Neuronal stem cell (in vitro differentiated cells): Measurements from ENCODE around the gene ZSCAN32.

Experiments used
- DNase-seq: peaks from one replicate; pipeline ENCODE4 v3.0.0-alpha.2; 2013; ENCODE audit warnings: low spot score
- H2AFZ ChIP-seq: one replicate; pipeline ENCODE4 v1.6.1; 2013; ENCODE audit warnings: mild to moderate bottlenecking, low read length, inconsistent platforms
- H2AK5ac ChIP-seq: 2 replicates; pipeline ENCODE4 v1.6.1; 2013; ENCODE audit warnings: low read depth, mild to moderate bottlenecking, inconsistent platforms, low read length, moderate library complexity, mixed read lengths
- H2BK120ac ChIP-seq: 2 replicates; pipeline ENCODE4 v1.6.1; 2013; ENCODE audit warnings: low read depth, mild to moderate bottlenecking, inconsistent platforms, low read length, moderate library complexity, mixed read lengths
- H2BK12ac ChIP-seq: one replicate; pipeline ENCODE4 v1.6.1; 2013; ENCODE audit warnings: low read length, inconsistent platforms
- H2BK15ac ChIP-seq: 2 replicates; pipeline ENCODE4 v1.6.1; 2013; ENCODE audit warnings: mild to moderate bottlenecking, low read length, inconsistent platforms, mixed read lengths
- H2BK5ac ChIP-seq: one replicate; pipeline ENCODE4 v1.6.1; 2013; ENCODE audit warnings: inconsistent platforms, mild to moderate bottlenecking, low read length, moderate library complexity
- H3K14ac ChIP-seq: one replicate; pipeline ENCODE4 v1.6.1; 2013; ENCODE audit warnings: low read length, inconsistent platforms
- H3K18ac ChIP-seq: 2 replicates; pipeline ENCODE4 v1.6.1; 2013; ENCODE audit warnings: low read length, inconsistent platforms
- H3K23ac ChIP-seq: 2 replicates; pipeline ENCODE4 v1.6.1; 2013; ENCODE audit warnings: low read depth, mild to moderate bottlenecking, mixed read lengths, low read length, inconsistent platforms; ENCODE audit not compliant: poor library complexity
- H3K27ac ChIP-seq: replicated peaks from 3 replicates; pipeline ENCODE4 v1.5.1; 2013; ENCODE audit warnings: low read length, inconsistent platforms
- H3K27me3 ChIP-seq, 3 experiments: 2 replicates each; pipeline ENCODE4 v1.6.1; 2013; ENCODE audit warnings: low read length in 3 of 3, mild to moderate bottlenecking in 2 of 3, inconsistent platforms in 1 of 3, low read depth in 1 of 3, mixed read lengths in 1 of 3, moderate library complexity in 1 of 3; ENCODE audit not compliant: control insufficient read depth in 3 of 3, insufficient read depth in 3 of 3
- H3K36me3 ChIP-seq, 2 donors: replicated peaks in 1 of 2; 2 replicates each; pipeline ENCODE4 v1.6.1; 2013; ENCODE audit warnings: low read length in 2 of 2; ENCODE audit not compliant: control insufficient read depth in 2 of 2, insufficient read depth in 2 of 2
- H3K4ac ChIP-seq: 2 replicates; pipeline ENCODE4 v1.6.1; 2013; ENCODE audit warnings: inconsistent platforms, mild to moderate bottlenecking, low read length, moderate library complexity
- H3K4me1 ChIP-seq, 2 donors: 1 replicate in 1 of 2; 2 replicates in 1 of 2; pipeline ENCODE4 v1.6.1; 2013; ENCODE audit warnings: low read length in 2 of 2, low read depth in 1 of 2; ENCODE audit not compliant: control insufficient read depth in 2 of 2, insufficient read depth in 1 of 2
- H3K4me2 ChIP-seq: one replicate; pipeline ENCODE4 v1.6.1; 2013; ENCODE audit warnings: mild to moderate bottlenecking, low read length, inconsistent platforms; ENCODE audit not compliant: insufficient read depth, poor library complexity, severe bottlenecking
- H3K4me3 ChIP-seq, 2 donors: 2 replicates each; pipeline ENCODE4 v1.5.1; 2013; ENCODE audit warnings: low read length in 2 of 2, mild to moderate bottlenecking in 2 of 2, inconsistent platforms in 1 of 2, moderate library complexity in 1 of 2
- H3K79me1 ChIP-seq: one replicate; pipeline ENCODE4 v1.6.1; 2013; ENCODE audit warnings: low read depth, mild to moderate bottlenecking, inconsistent platforms, low read length, moderate library complexity
- H3K9ac ChIP-seq: one replicate; pipeline ENCODE4 v1.6.1; 2013; ENCODE audit warnings: mild to moderate bottlenecking, low read depth, low read length, inconsistent platforms; ENCODE audit not compliant: poor library complexity
- H3K9me3 ChIP-seq, 2 donors: replicated peaks in 1 of 2; 2 replicates each; pipeline versions ENCODE3 to v1.6.1; 2013; ENCODE audit warnings: low read length in 2 of 2, mild to moderate bottlenecking in 2 of 2, inconsistent platforms in 1 of 2, low read depth in 1 of 2, mixed read lengths in 1 of 2, moderate library complexity in 1 of 2; ENCODE audit not compliant: control insufficient read depth in 2 of 2, insufficient read depth in 1 of 2
- H4K8ac ChIP-seq: one replicate; pipeline ENCODE4 v1.6.1; 2013; ENCODE audit warnings: low read depth, mild to moderate bottlenecking, inconsistent platforms, low read length, moderate library complexity
- H4K91ac ChIP-seq: one replicate; pipeline ENCODE4 v1.6.1; 2013; ENCODE audit warnings: low read length, low read depth, mild to moderate bottlenecking, inconsistent platforms; ENCODE audit not compliant: poor library complexity
- WGBS, 2 donors: extraction: QIAGEN DNeasy Blood & Tissue Kit; methylation state at CpG; one replicate each; pipeline ENCODE4 v1.1.7; 2013; ENCODE audit warnings: missing lambda C conversion rate in 2 of 2, mixed read lengths in 1 of 2; ENCODE audit not compliant: insufficient read length in 2 of 2, insufficient replicate concordance in 1 of 2; ENCODE audit errors: extremely low coverage in 2 of 2; 5-methylcytosine and 5-hydroxymethylcytosine counted together

Gene ZSCAN32

GRCh38 chr16:3388325-3388724, 12.5 kb downstream of the ZSCAN32 start:
- no peaks in the 10 kb centered on the region for H3K27me3 ChIP-seq
- H3K27ac ChIP-seq = no peak overlapping the region
- H2BK15ac ChIP-seq = no peak overlapping the region
- H3K4ac ChIP-seq = no peak overlapping the region
- no CpG with 5 or more reads among the region's 6 CpGs for WGBS, 2 donors
- H3K4me2 ChIP-seq = no peak overlapping the region
- H3K18ac ChIP-seq = no peak overlapping the region
- no peaks in the 10 kb centered on the region for H3K79me1 ChIP-seq
- H4K8ac ChIP-seq = no peak overlapping the region
- H2AFZ ChIP-seq = no peak overlapping the region
- no peak overlapping the region for H2AK5ac ChIP-seq
- H4K91ac ChIP-seq = no peak overlapping the region
- no peak overlapping the region for H2BK12ac ChIP-seq
- no peaks in the 10 kb centered on the region for H3K4me1 ChIP-seq
- H3K23ac ChIP-seq = no peak overlapping the region
- no peak overlapping the region for H2BK5ac ChIP-seq
- H3K4me3 ChIP-seq = no peak overlapping the region
- no peak overlapping the region for H2BK120ac ChIP-seq
- no peak overlapping the region for H3K14ac ChIP-seq
- H3K36me3 ChIP-seq = peaks cover 34 to 79% of the 10 kb centered on the region in 2 donors
- H3K9ac ChIP-seq = peak overlapping the region; percentile 24
- H3K9me3 ChIP-seq = peaks cover 23 to 38% of the 10 kb centered on the region in 2 donors
- no peak for DNase-seq

GRCh38 chr16:3383045-3383448, 17.8 kb downstream of the ZSCAN32 start:
- Histone ChIP-seq H2BK15ac (no peak overlapping the region), H3K4me1 (no peaks in the 10 kb centered on the region), H3K4me2 (no peak overlapping the region), H3K4ac (no peak overlapping the region), H3K79me1 (no peaks in the 10 kb centered on the region), H2AK5ac (no peak overlapping the region), H3K9ac (no peak overlapping the region), H4K8ac (no peak overlapping the region), H3K36me3 (peaks cover 31 to 54% of the 10 kb centered on the region in 2 donors), H2BK120ac (no peak overlapping the region), H2BK5ac (no peak overlapping the region), H3K23ac (no peak overlapping the region), H2AFZ (no peak overlapping the region), H3K14ac (no peak overlapping the region), H3K27ac (no peak overlapping the region), H2BK12ac (no peak overlapping the region), H3K18ac (no peak overlapping the region), H3K9me3 (peaks cover 44 to 66% of the 10 kb centered on the region in 2 donors), H4K91ac (no peak overlapping the region), H3K4me3 (no peak overlapping the region), H3K27me3 (no peaks in the 10 kb centered on the region)
- DNase-seq = no peak
- no CpG with 5 or more reads among the region's 10 CpGs for WGBS, 2 donors

- H3K4me1 ChIP-seq = no peaks in the 10 kb centered on the region
- no peak overlapping the region for H2BK15ac ChIP-seq
- no peak overlapping the region for H2BK5ac ChIP-seq
- DNase-seq = no peak
- no peaks in the 10 kb centered on the region for H3K27me3 ChIP-seq
- H4K91ac ChIP-seq = no peak overlapping the region
- no peak overlapping the region for H3K27ac ChIP-seq
- H2AK5ac ChIP-seq = no peak overlapping the region
- no peak overlapping the region for H3K14ac ChIP-seq
- H3K4me3 ChIP-seq = no peak overlapping the region
- no peak overlapping the region for H3K4ac ChIP-seq
- no peak overlapping the region for H3K18ac ChIP-seq
- H2AFZ ChIP-seq = no peak overlapping the region
- H3K23ac ChIP-seq = no peak overlapping the region
- no peak overlapping the region for H2BK120ac ChIP-seq
- no peaks in the 10 kb centered on the region for H3K79me1 ChIP-seq
- H2BK12ac ChIP-seq = no peak overlapping the region
- no peak overlapping the region for H3K4me2 ChIP-seq
- peaks cover 28 to 32% of the 10 kb centered on the region in 2 donors for H3K9me3 ChIP-seq
- no peak overlapping the region for H4K8ac ChIP-seq
- no peak overlapping the region for H3K9ac ChIP-seq
- peaks cover 12 to 16% of the 10 kb centered on the region in 2 donors for H3K36me3 ChIP-seq
These were observed 22.9 kb downstream of the ZSCAN32 start for GRCh38 chr16:3377917-3378316.

GRCh38 chr16:3375680-3376079, 25.1 kb downstream of the ZSCAN32 start:
- H2AFZ ChIP-seq = no peak overlapping the region
- no peaks in the 10 kb centered on the region for H3K4me1 ChIP-seq

More at GRCh38 chr16:3375680-3376079, 25.1 kb downstream of the ZSCAN32 start:
- no peak overlapping the region for H3K4me2 ChIP-seq
- H3K9me3 ChIP-seq = peaks cover 12 to 21% of the 10 kb centered on the region in 2 donors
- no peak overlapping the region for H2BK12ac ChIP-seq
- no peak overlapping the region for H3K27ac ChIP-seq
- no peak overlapping the region for H2BK120ac ChIP-seq
- H2BK15ac ChIP-seq = no peak overlapping the region
- H2BK5ac ChIP-seq = no peak overlapping the region
- no peak overlapping the region for H3K14ac ChIP-seq
- H4K91ac ChIP-seq = no peak overlapping the region
- no peaks in the 10 kb centered on the region for H3K79me1 ChIP-seq
- H3K18ac ChIP-seq = no peak overlapping the region
- H3K36me3 ChIP-seq = peaks cover 0 to 2% of the 10 kb centered on the region in 2 donors
- no peak overlapping the region for H3K4ac ChIP-seq
- no peak overlapping the region for H3K9ac ChIP-seq
- no peak overlapping the region for H3K4me3 ChIP-seq
- DNase-seq = no peak
- no peaks in the 10 kb centered on the region for H3K27me3 ChIP-seq
- no CpG with 5 or more reads among the region's 5 CpGs for WGBS, 2 donors
- H4K8ac ChIP-seq = no peak overlapping the region
- no peak overlapping the region for H3K23ac ChIP-seq
- H2AK5ac ChIP-seq = no peak overlapping the region
